CD4-positive, alpha-beta T cell treated with Interferon gamma for 1 hour (primary cell): ENCODE data around the gene DHDH.
"Not testable (repeated sequence)": the region's sequence is repeated elsewhere in the genome, so short reads cannot be mapped to it uniquely, and the experiment has no call there.

Experiments
- DNase-seq: peaks from one replicate; pipeline ENCODE4 v3.0.0-alpha.2; 2020

The DHDH gene

DNA sequence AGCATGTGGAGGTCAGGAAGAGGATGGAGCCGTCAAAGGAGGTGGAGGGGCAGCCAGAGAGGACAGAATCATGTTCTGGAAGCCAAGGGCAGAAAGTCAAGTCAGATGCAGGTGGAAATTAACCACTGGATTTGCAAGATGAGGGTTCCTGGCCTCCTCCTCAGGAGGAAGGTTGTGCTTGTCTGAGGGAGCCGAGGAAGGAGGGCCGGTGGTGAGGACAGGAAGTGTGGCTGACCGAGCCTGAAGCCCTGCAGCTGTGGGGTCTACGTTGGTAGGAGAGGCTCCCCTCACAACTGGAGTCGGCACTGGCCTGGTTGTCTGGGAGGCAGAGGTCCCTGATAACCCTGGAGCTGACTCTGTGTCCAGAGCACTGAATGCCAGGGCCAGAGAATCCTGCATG, 15.4 kb upstream of the DHDH start:
- DNase-seq = no peak

DNA sequence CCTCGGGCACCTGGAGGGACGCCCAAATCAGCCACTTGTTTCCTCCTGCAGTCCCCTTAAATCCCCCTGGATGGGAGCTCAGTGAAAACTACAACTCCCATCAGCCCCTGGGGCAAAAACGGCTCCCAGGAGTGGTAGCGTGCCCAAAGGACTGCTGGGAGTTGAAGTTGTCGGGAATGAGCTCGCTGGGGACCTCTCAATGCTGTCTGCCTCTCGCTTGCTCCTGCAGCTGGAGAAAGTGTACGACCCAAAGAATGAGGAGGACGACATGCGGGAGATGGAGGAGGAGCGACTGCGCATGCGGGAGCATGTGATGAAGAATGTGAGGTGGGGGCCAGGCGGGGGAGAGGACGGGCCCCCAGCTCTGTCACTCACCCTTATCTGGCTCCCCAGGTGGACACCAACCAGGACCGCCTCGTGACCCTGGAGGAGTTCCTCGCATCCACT, 14.7 kb upstream of the DHDH start:
- DNase-seq = no peak

DNA sequence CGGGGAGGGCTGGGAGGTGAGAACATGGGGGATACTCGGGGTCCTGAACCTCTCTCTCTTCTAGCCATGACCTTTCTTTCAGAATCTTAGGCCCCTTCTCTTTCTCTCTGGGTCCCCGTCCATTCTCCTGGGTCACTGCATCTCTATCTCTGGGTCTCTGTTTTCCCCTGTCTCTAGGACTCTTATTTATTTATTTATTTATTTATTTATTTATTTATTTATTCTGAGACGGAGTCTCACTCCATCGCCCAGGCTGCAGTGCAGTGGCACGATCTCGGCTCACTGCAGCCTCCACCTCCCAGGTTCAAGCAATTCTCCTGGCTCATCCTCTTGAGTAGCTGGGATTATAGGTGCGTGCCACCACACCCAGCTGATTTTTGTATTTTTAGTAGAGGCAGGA, 14.2 kb upstream of the DHDH start:
- DNase-seq = not testable (repeated sequence)

DNA sequence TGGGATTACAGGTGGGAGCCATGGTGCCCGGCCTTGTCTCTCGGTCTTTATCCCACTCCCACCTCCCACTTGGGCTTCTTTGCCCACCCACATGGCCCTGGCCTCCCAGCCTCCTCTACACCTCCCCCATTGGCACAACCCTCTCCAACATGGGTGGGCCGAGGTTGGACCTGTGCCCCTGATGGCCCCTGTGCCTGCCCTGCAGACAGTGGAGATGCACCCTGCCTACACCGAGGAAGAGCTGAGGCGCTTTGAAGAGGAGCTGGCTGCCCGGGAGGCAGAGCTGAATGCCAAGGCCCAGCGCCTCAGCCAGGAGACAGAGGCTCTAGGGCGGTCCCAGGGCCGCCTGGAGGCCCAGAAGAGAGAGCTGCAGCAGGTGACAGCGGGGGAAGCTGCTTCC, 12.6 kb upstream of the DHDH start:
- no peak for DNase-seq

DNA sequence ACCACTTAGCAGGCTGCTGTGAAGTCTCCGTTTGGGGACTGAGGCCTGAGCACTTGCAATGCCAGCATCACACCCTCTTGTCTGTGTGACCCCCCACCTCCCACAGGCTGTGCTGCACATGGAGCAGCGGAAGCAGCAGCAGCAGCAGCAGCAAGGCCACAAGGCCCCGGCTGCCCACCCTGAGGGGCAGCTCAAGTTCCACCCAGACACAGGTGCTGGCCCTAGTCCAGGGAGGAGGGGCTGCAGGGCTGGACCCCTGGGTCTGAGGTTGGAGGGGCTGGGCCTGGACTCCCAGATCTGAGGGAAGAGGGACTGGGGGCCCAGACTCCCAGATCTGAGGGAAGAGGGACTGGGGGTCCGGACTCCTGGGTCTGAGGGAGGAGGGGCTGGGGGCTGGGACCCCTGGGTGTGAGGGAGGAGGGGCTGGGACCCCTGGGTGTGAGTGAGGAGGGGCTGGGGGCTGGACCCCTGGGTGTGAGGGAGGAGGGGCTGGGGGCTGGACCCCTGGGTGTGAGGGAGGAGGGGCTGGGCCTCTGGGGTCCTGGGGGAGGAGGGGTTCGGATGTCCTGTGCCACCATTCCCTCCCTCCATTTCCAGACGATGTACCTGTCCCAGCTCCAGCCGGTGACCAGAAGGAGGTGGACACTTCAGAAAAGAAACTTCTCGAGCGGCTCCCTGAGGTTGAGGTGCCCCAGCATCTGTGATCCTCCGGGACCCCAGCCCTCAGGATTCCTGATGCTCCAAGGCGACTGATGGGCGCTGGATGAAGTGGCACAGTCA, 11.6 kb upstream of the DHDH start:
- no peak for DNase-seq

DNA sequence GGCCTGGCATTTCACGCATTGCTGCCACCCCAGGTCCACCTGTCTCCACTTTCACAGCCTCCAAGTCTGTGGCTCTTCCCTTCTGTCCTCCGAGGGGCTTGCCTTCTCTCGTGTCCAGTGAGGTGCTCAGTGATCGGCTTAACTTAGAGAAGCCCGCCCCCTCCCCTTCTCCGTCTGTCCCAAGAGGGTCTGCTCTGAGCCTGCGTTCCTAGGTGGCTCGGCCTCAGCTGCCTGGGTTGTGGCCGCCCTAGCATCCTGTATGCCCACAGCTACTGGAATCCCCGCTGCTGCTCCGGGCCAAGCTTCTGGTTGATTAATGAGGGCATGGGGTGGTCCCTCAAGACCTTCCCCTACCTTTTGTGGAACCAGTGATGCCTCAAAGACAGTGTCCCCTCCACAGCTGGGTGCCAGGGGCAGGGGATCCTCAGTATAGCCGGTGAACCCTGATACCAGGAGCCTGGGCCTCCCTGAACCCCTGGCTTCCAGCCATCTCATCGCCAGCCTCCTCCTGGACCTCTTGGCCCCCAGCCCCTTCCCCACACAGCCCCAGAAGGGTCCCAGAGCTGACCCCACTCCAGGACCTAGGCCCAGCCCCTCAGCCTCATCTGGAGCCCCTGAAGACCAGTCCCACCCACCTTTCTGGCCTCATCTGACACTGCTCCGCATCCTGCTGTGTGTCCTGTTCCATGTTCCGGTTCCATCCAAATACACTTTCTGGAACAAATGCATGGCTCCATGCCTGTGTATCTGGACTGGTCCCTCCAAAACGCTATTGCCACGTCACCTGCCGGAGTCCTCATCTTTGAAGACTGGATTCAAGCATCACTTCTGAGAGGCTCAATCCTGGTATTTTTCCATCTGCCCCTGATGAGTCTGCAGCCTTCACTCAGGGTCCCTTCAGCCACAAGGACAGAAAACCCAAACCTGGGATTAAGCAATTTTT, 10.7 kb upstream of the DHDH start:
- DNase-seq = no peak

DNA sequence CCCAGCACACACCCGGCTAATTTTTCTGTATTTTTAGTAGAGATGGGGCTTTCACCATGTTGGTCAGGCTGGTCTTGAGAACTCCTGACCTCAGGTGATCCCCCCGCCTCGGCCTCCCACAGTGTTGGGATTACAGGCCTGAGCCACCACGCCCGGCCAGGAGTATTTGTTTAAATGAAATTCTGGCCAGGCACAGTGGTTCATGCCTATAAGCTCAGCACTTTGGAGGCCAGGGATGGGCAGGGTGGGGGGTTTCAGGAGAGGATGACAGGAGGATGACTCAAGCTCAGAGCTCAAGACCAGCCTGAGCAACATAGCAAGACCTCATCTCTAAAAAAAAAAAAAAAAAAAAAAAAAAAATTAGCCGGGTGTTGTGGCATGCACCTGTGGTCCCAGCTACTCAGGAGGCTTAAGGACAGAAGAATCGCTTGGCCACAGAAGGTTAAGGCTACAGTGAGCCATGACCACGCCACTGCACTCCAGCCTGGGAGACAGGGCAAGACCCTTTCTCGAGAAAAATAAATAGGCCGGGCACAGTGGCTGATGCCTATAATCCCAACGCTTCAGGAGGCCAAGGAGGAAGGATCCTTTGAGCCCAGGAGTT, 8.2 kb upstream of the DHDH start:
- no peak for DNase-seq

DNA sequence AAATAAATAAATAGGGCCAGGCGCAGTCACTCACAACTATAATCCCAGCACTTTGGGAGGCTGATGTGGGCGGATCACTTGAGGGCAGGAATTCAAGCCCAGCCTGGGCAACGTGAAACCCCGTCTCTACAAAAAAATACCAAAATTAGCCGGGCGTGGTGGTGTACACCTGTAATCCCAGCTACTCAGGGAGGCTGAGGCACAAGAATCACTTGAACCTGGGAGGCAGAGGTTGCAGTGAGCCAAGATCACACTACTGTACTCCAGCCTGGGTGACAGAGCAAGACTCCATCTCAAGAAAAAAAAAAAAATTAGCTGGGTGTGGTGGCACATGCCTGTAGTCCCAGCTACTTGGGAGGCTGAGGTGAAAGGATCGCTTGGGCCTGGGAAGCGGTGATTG, 7.6 kb upstream of the DHDH start:
- not testable (repeated sequence) for DNase-seq

DNA sequence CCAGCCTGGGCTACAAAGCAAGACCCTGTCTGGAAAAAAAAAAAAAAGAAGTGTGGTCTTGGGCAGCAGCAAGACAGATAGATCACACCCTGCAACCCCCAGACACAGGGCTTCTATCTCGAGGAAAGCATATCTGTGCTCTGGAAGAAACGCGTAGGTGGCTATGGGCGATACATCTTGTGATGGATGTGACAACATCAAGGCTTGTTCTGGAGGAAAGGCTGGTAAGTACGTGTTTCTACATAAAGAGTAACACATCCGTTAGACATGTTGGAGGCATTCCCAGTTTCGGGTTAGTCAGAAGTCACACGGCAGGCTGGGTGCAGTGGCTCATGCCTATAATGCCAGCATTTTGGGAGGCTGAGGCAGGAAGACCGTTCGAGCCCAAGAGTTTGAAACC, 6.6 kb upstream of the DHDH start:
- no peak for DNase-seq

DNA sequence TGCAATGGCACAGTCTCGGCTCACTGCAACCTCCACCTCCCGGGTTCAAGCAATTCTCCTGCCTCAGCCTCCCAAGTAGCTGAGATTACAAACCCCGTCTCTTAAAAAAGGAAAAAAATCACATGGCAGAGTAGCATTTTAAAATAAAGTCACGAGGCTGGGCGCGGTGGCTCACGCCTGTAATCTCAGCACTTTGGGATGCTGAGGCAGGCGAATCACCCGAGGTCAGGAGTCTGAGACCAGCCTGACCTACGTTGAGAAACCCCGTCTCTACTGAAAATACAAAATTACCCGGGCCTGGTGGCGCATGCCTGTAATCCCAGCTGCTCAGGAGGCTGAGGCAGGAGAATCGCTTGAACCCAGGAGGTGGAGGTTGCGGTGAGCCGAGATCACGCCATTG, 5.8 kb upstream of the DHDH start:
- DNase-seq = not testable (repeated sequence)

DNA sequence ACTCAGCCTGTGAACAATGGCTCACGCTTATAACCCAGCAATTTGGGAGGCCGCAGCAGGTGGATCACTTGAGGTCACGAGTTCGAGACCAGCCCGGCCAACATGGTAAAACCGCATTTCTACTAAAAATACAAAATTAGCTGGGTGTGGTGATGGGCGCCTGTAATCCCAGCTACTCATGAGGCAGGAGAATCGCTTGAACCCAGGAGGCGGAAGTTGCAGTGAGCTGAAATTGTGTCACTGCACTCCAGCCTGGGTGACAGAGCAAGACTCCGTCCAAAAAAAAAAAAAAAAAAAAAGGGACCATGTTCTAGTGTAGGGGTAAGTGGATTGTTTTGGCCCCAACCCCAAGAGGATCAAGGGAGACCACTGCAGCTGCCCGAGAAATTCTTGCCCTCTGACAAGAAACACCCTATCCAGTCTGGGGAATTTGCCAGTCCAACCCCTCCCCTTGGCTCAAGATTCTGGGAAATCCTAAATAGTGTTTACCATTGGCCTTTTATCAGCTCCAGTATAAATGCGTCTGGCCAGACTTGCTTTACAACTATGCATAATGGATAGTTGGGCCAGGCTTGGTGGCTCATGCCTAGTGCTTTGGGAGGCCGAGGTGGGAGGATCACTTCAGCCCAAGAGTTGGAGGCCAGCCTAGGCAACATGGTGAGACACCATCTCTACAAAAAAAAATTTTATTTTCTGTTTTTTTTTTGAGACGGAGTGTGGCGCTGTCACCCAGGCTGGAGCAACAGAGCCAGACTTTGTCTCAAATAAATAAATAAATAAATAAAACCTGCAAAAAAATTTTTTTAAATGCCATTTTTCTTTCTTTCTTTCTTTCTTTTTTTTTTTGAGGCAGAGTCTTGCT, 5.1 kb upstream of the DHDH start:
- DNase-seq = no peak

DNA sequence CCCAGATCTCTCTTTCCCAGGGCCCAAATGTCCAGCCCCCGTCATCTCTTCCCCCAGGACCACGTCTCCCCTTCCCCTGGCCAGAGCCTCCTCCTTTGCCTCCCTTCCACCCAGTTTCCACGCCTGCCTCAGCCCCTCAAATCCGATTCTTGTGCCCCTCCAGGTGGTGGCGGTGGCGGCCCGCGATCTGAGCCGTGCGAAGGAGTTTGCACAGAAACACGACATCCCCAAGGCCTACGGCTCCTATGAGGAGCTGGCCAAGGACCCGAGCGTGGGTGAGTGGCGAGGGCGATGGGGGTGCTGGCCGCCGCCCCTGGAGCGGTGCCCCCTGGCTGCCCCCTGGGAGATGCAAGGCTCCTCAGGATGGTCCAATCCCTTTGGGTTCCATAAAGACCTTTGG, 1.3 kb downstream of the DHDH start:
- no peak for DNase-seq

DNA sequence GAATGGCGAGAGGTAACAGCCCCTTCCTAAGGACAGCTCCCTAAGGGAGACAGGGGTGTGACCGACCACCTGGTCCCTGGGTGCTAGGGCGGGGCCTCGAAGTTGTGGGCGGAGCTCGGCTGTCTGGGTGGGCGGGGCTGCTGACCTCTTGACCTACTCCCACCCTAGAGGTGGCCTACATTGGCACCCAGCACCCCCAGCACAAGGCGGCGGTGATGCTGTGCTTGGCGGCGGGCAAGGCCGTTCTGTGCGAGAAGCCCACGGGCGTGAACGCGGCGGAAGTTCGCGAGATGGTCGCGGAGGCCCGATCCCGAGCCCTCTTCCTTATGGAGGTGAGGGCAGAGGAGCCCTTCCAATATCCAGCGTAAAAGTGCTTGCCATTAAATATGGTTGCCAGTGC, 2.4 kb downstream of the DHDH start:
- no peak for DNase-seq

DNA sequence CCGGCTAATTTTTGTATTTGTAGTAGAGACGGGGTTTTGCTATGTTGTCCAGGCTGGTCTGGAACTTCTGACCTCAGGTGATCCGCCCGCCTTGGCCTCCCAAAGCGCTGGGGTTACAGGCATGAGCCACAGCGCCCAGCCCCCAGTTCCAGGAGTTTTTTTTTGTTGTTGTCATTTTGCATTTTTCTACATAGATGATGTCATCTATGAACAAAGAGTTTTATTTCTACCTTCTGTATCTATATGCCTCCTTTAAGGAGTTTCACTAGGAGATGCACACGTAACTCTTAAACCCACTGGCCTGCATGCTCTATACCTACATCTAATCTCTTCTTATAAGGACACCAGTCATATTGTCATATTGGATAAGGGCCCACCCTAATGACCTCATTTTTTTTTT, 4.8 kb downstream of the DHDH start:
- DNase-seq = no peak

DNA sequence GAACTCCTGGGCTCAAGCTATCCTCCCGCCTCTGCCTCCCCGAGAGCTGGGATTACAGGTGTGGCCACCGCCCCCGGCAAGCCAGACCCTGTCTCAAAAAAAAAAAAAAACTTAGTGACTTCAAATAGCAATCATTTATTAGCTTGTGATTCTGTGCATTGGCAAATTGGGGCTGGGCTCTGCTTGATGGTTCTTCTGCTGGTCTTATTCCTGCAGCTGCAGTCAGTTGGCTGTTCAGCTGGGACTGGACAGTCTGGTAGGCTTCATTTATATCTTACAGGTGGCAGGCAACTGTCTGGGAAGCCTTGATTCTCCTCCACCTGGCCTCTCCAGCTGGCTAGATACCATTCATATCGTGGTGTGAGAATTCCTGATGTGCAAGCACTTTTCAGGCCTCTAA, 7.4 kb downstream of the DHDH start:
- no peak for DNase-seq

DNA sequence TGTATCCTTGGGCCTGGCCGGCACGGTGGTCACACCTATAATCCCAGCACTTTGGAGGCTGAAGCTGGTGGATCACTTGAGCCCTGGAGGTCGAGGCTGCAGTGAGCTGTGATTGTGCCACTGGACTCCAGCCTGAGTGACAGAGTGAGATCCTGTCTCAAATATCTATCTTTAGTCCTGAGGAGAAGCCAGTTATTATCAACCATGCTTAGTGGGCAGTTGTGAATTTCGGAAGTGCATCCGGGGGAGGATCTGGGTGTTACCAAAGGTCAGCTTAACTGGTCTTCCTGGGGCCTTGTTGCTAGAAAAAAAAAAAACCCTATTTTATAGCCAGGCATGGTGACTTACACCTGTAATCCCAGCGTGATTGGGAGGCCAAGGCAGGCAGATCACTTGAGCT, 9.6 kb downstream of the DHDH start:
- DNase-seq = no peak

DNA sequence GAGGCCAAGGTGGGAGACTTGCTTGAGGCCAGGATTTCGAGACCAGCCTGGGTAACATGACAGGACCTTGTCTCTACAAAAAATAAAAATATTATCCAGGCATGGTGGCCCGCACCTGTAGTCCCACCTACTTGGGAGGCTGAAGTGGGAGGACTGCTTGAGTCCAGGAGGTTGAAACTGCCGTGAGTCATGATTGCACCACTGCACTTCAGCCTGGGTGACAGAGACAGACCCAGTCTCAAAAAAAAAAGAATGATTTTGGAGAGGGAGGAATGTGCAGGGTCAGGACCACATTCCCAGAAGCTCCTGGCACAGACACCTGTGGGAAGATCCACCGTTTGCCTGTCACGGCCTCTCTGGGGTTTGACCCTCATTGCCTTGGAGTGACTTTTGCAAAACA, 11.9 kb downstream of the DHDH start:
- DNase-seq = no peak

DNA sequence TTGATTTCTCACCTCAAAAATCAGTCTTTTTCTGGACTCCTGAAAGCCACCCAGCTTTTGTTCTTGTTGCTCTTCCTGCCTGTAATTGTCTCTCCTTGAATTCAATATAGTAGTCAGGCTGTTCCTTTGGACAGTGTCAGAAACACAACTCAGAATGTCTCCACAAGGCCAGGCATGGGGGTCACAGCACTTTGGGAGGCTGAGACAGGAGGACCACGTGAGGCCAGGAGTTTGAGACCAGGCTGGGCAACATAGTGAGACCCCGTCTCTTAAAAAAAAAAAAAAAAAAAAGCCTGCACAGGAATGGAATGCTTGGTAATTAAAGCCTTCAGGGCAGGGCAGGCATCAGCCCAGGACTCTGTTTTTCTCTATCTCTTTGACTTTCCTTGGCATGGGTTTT, 12.3 kb downstream of the DHDH start:
- no peak for DNase-seq

DNA sequence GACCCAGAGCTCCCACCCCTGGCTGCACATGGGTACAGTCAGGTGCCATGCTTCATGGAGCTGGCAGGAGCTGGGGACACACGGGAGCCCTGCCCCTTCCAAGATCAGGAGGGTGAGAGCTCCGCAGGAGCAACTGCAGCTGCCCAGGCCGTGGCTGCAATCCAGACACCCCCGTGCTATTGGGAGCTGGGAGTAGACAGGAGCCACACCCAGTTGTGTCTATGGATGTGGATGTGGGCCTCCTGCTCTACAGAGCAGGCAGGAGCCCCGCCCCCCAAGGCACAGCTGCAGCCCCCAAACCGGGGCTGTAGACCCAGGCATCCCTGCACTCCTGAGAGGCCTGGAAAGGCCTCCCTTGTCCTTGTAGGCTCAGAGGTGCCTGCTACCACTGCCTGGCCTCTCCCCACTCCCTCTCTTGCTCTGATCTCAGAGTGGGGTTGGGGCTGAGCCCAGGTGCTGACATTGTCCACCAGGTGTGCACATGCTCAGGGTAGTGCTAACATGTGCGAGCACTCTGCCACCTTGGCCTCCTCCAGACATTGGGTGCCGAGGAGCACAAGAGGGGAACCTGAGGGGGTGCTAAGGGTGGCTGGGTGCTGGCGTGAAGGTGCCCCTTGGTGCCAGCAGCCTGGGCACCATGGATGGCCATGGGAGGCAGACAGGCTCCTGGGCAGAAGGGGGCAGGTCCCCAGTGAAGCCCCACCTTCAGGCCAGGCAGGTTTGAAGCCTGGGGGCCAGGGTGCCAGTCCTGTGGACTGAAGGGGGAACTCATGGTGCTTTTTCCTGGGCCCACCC, 13.2 kb downstream of the DHDH start:
- DNase-seq = no peak

DNA sequence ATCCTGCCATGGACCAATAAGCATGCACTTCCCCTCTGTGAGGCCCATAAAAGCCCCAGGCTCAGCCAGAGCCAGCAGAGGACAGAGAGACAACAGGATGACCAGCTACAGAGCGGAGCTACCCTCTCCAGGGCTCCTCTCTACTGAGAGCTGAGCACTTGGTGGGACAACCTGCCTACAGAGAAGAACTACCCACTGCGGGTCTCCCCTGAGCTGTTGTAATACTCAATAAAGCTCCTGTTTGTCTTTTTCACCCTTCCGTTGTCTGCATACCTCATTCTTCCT, 13.7 kb downstream of the DHDH start:
- DNase-seq = no peak

DNA sequence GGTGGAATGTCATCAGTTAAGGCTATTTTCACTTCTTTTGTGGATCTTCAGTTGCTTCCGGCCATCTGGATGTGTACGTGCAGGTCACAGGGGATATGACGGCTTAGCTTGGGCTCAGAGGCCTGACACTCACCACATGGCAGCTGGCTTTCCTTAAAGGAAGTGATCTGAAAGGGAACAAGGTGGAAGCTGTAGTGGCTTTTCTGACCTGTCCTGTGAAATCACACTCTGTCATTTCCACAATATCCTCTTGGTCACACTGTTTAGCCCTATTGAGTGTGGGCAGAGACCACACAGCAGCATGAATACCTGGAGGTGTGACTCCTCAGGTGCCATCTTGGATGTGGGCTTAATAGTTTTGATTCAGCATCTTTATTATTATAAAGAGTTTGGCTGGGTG, 16.7 kb downstream of the DHDH start:
- DNase-seq = no peak

DNA sequence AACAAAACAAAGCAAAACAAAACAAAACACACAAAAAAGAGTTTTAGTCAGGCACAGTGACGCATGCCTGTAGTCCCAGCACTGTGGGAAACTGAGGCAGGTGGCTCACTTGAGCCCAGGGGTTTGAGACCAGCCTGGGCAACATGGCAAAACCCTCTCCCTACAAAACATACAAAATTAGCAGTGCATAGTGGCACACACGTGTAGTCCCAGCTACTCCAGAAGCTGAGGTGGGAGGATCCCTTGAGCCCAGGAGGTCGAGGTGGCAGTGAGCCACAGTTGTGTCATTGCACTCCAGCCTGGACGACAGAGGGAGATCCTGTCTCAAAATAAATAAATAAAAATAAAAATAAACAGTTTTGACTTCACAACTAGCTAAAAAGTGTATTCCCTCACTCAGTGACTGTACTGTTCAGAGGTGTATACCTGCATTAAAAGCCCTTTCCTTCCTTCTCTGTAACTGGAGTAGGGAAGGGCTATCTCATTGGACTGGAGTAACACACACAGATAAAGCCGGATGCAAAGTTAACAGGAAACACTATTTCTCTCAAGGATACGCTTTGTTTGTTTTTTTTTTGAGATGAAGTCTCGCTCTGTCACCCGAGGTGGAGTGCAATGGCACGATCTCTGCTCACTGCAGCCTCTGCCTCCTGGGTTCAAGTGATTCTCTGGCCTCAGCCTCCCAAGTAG, 17.5 kb downstream of the DHDH start:
- no peak for DNase-seq
